ENCODE data around the gene CCDC170.

Gene CCDC170

GRCh38 chr6:151550618-151551017, 56.8 kb downstream of the CCDC170 start:
- H3K27ac ChIP-seq (ENCODE audit: low read length), result no peak overlapping the region

DNA sequence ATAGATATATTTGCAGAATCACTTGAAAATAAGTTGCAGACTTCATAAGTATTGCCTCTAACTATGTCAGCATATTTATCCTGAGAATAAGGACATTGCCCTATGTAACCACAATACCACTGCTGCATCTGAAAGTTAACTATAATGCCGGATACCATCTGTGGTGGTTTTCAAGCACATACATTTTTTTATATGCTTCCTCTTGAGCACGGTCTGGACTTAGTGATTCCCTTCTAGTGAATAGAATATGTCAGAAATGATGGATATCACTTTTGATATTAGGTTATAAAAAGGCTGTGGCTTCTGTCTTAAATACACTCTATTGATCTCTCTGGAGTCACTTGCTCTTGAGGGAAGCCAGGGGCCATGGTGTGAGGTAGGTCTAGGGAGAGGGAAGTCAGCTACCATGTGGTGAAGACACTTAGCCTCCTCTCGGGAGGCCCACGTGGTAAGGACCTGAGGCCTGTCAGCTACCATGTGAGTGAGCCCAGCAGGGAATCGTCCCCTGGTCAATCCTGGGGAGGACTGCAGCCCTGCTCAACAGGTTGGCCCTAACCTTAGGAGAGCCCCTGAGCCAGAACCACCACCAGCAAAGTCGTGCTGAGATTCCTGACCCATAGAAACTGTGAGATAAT, 57.5 kb downstream of the CCDC170 start:
- no peak overlapping the region for H3K27ac ChIP-seq (ENCODE audit: low read length)
- H3K4me3 ChIP-seq (ENCODE audit: low read length), result no peak overlapping the region
- H3K9me3 ChIP-seq (ENCODE audit: control insufficient read depth, low read depth, low read length), result no peaks in the 10 kb centered on the region
- H3K36me3 ChIP-seq (ENCODE audit: control insufficient read depth, low read depth, low read length), result no peaks in the 10 kb centered on the region
- H3K9ac ChIP-seq (ENCODE audit: low read length), result no peak overlapping the region
- H3K27me3 ChIP-seq (ENCODE audit: control insufficient read depth, insufficient read depth, low read length), result no peaks in the 10 kb centered on the region
- H3K4me1 ChIP-seq (ENCODE audit: control insufficient read depth, low read depth, low read length), result no peaks in the 10 kb centered on the region

More at GRCh38 chr6:151550618-151551017, 56.8 kb downstream of the CCDC170 start:
- no peaks in the 10 kb centered on the region for H3K4me1 ChIP-seq (ENCODE audit: control insufficient read depth, low read depth, low read length)
- no peaks in the 10 kb centered on the region for H3K9me3 ChIP-seq (ENCODE audit: control insufficient read depth, low read depth, low read length)
- no peaks in the 10 kb centered on the region for H3K27me3 ChIP-seq (ENCODE audit: control insufficient read depth, insufficient read depth, low read length)
- H3K4me3 ChIP-seq (ENCODE audit: low read length), result no peak overlapping the region
- H3K36me3 ChIP-seq (ENCODE audit: control insufficient read depth, low read depth, low read length), result no peaks in the 10 kb centered on the region
- H3K9ac ChIP-seq (ENCODE audit: low read length), result no peak overlapping the region

DNA sequence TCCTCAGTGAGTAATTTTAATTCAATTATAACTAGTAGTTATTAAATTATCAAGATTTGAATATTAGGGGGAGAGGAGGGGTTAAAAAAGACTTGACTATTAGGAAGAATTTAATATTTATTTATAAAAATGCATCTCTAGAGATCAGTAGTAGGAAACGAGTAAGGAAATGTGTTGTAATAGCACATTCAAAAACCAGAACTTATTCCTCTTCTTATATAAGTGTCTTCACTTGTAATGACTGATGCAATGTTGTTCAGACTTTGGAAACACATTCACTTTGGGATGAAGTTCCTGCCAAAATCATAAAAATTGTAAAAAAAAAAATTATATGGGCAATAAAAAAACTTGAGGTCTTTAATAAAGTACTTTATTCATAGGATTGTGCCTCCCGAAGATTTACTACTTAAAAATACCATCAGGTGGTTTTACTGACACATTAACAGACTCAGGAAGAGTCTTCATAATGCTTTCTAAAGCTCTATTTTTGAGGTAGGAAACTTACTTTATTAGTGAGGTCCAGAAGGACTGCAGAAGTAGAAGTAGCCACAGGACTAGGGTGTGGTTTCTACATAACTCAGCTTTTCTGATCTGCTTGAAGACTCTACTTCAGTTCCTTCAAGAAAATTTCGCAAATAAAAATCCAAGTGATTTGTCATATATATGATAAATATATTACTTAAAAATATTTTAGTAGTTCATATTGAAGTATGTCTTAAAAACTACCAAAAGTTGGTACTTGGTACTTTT, 59.8 kb downstream of the CCDC170 start:
- no peak overlapping the region for H3K9ac ChIP-seq (ENCODE audit: low read length)
- no peak overlapping the region for H3K4me3 ChIP-seq (ENCODE audit: low read length)
- no peaks in the 10 kb centered on the region for H3K9me3 ChIP-seq (ENCODE audit: control insufficient read depth, low read depth, low read length)
- H3K36me3 ChIP-seq (ENCODE audit: control insufficient read depth, low read depth, low read length), result no peaks in the 10 kb centered on the region
- H3K4me1 ChIP-seq (ENCODE audit: control insufficient read depth, low read depth, low read length), result no peaks in the 10 kb centered on the region
- no peak overlapping the region for H3K27ac ChIP-seq (ENCODE audit: low read length)
- no peaks in the 10 kb centered on the region for H3K27me3 ChIP-seq (ENCODE audit: control insufficient read depth, insufficient read depth, low read length)

DNA sequence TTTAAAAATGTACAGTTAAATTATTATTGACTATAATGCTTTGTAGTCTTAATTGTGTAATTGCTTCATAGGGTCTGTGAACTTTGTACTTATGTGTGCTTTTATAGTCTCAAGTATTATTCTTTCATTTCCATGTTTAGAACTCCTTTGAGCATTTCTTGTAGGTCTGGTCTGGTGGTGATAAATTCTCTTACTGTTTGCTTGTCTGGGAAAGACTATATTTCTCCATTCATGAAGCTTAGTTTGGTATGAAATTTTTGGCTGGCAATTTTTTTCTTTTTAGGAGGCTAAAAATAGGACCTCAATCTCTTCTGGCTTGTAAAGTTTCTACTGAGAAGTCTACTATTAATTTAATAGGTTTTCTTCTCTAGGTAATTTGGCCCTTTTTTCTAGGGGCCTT, 67.4 kb downstream of the CCDC170 start:
- H3K4me1 ChIP-seq (ENCODE audit: control insufficient read depth, low read depth, low read length), result no peaks in the 10 kb centered on the region
- no peak overlapping the region for H3K27ac ChIP-seq (ENCODE audit: low read length)
- H3K4me3 ChIP-seq (ENCODE audit: low read length), result no peak overlapping the region
- no peaks in the 10 kb centered on the region for H3K27me3 ChIP-seq (ENCODE audit: control insufficient read depth, insufficient read depth, low read length)
- no peaks in the 10 kb centered on the region for H3K36me3 ChIP-seq (ENCODE audit: control insufficient read depth, low read depth, low read length)
- H3K9ac ChIP-seq (ENCODE audit: low read length), result no peak overlapping the region
- peaks cover 3% of the 10 kb centered on the region for H3K9me3 ChIP-seq (ENCODE audit: control insufficient read depth, low read depth, low read length)

- Histone ChIP-seq H3K9me3 (ENCODE audit: control insufficient read depth, low read depth, low read length) (peaks cover 3% of the 10 kb centered on the region), H3K4me1 (ENCODE audit: control insufficient read depth, low read depth, low read length) (no peaks in the 10 kb centered on the region), H3K27me3 (ENCODE audit: control insufficient read depth, insufficient read depth, low read length) (no peaks in the 10 kb centered on the region), H3K4me3 (ENCODE audit: low read length) (no peak overlapping the region), H3K27ac (ENCODE audit: low read length) (no peak overlapping the region), H3K36me3 (ENCODE audit: control insufficient read depth, low read depth, low read length) (no peaks in the 10 kb centered on the region), H3K9ac (ENCODE audit: low read length) (no peak overlapping the region)
Observed at GRCh38 chr6:151564654-151565053, 70.8 kb downstream of the CCDC170 start.

DNA sequence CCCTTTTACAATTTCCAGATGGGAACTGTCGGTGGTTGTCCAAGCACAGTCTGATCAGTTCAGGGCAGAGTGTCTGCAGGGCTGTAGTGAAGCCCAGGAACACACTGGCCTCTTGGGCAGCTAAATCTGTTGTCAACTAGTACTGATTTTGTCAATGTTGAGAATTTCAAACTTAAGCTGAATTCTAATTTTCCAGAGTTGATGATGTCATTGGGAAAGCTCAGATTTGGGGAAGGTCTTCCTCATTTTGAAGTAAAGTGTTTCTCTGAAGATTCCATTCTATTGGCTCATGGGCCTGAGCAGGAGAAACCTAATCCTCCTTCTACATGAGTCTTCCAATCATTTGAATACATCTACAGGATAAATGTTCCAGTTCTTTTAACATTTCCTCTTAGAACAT, 72.1 kb downstream of the CCDC170 start:
- Histone ChIP-seq H3K9me3 (ENCODE audit: control insufficient read depth, low read depth, low read length) (peaks cover 3% of the 10 kb centered on the region), H3K4me3 (ENCODE audit: low read length) (no peak overlapping the region), H3K27ac (ENCODE audit: low read length) (no peak overlapping the region), H3K27me3 (ENCODE audit: control insufficient read depth, insufficient read depth, low read length) (no peaks in the 10 kb centered on the region), H3K36me3 (ENCODE audit: control insufficient read depth, low read depth, low read length) (no peaks in the 10 kb centered on the region), H3K9ac (ENCODE audit: low read length) (no peak overlapping the region), H3K4me1 (ENCODE audit: control insufficient read depth, low read depth, low read length) (no peaks in the 10 kb centered on the region)

- Histone ChIP-seq H3K9ac (ENCODE audit: low read length) (no peak overlapping the region), H3K36me3 (ENCODE audit: control insufficient read depth, low read depth, low read length) (no peaks in the 10 kb centered on the region), H3K4me3 (ENCODE audit: low read length) (no peak overlapping the region), H3K9me3 (ENCODE audit: control insufficient read depth, low read depth, low read length) (no peaks in the 10 kb centered on the region), H3K27ac (ENCODE audit: low read length) (no peak overlapping the region), H3K4me1 (ENCODE audit: control insufficient read depth, low read depth, low read length) (no peaks in the 10 kb centered on the region), H3K27me3 (ENCODE audit: control insufficient read depth, insufficient read depth, low read length) (no peaks in the 10 kb centered on the region)
Observed at GRCh38 chr6:151566557-151566956, 72.7 kb downstream of the CCDC170 start.

- no peak overlapping the region for H3K4me3 ChIP-seq (ENCODE audit: low read length)
- H3K4me1 ChIP-seq (ENCODE audit: control insufficient read depth, low read depth, low read length), result no peaks in the 10 kb centered on the region
- H3K36me3 ChIP-seq (ENCODE audit: control insufficient read depth, low read depth, low read length), result no peaks in the 10 kb centered on the region
- no peaks in the 10 kb centered on the region for H3K9me3 ChIP-seq (ENCODE audit: control insufficient read depth, low read depth, low read length)
- H3K27ac ChIP-seq (ENCODE audit: low read length), result no peak overlapping the region
- no peaks in the 10 kb centered on the region for H3K27me3 ChIP-seq (ENCODE audit: control insufficient read depth, insufficient read depth, low read length)
- no peak overlapping the region for H3K9ac ChIP-seq (ENCODE audit: low read length)
Observed at GRCh38 chr6:151576633-151577032, 82.8 kb downstream of the CCDC170 start.

- H3K9me3 ChIP-seq (ENCODE audit: control insufficient read depth, low read depth, low read length), result no peaks in the 10 kb centered on the region
- no peak overlapping the region for H3K27ac ChIP-seq (ENCODE audit: low read length)
- H3K9ac ChIP-seq (ENCODE audit: low read length), result no peak overlapping the region
- no peaks in the 10 kb centered on the region for H3K36me3 ChIP-seq (ENCODE audit: control insufficient read depth, low read depth, low read length)
- H3K4me3 ChIP-seq (ENCODE audit: low read length), result no peak overlapping the region
- H3K27me3 ChIP-seq (ENCODE audit: control insufficient read depth, insufficient read depth, low read length), result no peaks in the 10 kb centered on the region
- no peaks in the 10 kb centered on the region for H3K4me1 ChIP-seq (ENCODE audit: control insufficient read depth, low read depth, low read length)
Observed at GRCh38 chr6:151577257-151577656, 83.4 kb downstream of the CCDC170 start.

DNA sequence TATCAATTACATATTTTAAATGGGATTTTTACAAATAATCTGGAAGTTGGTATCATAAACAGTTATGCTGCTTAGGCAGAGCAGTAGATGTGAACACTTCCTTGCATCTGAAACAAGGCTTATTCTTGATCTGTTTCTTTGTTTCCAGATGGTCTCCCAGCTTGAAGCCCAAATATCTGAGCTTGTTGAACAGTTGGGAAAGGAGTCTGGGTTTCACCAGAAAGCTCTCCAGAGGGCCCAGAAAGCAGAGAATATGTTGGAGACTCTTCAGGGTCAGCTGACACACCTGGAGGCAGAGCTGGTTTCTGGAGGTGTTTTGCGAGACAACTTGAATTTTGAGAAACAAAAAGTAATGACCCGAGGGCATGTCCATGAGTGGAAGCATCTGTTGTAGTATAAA, 91.9 kb downstream of the CCDC170 start:
- Histone ChIP-seq H3K27me3 (ENCODE audit: control insufficient read depth, insufficient read depth, low read length) (no peaks in the 10 kb centered on the region), H3K4me1 (ENCODE audit: control insufficient read depth, low read depth, low read length) (peaks cover 9% of the 10 kb centered on the region), H3K4me3 (ENCODE audit: low read length) (no peak overlapping the region), H3K27ac (ENCODE audit: low read length) (no peak overlapping the region), H3K36me3 (ENCODE audit: control insufficient read depth, low read depth, low read length) (no peaks in the 10 kb centered on the region), H3K9me3 (ENCODE audit: control insufficient read depth, low read depth, low read length) (no peaks in the 10 kb centered on the region), H3K9ac (ENCODE audit: low read length) (no peak overlapping the region)

GRCh38 chr6:151589667-151590066, 95.8 kb downstream of the CCDC170 start:
- Histone ChIP-seq H3K27ac (ENCODE audit: low read length) (no peak overlapping the region), H3K9me3 (ENCODE audit: control insufficient read depth, low read depth, low read length) (no peaks in the 10 kb centered on the region), H3K4me3 (ENCODE audit: low read length) (no peak overlapping the region), H3K36me3 (ENCODE audit: control insufficient read depth, low read depth, low read length) (no peaks in the 10 kb centered on the region), H3K27me3 (ENCODE audit: control insufficient read depth, insufficient read depth, low read length) (no peaks in the 10 kb centered on the region), H3K4me1 (ENCODE audit: control insufficient read depth, low read depth, low read length) (peaks cover 6% of the 10 kb centered on the region), H3K9ac (ENCODE audit: low read length) (no peak overlapping the region)

DNA sequence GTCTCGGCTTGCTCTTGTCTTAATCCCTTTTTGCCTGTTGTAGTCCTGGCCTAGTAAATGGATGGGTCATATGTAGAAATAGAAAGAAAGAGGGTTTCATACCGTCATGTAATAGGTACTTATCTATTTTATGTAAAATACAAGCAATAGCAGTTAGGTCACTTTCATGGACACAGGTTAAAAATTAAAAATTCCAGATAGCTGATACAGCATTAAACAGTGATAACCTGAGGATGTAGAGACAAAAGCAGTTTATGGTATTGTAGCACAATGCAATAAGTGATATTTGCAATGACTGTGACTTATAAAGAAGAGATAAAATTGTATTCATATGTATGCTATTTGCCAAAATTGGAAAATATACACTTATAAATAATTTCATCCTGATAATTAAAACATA, 96.9 kb downstream of the CCDC170 start:
- H3K27me3 ChIP-seq (ENCODE audit: control insufficient read depth, insufficient read depth, low read length), result no peaks in the 10 kb centered on the region
- H3K9ac ChIP-seq (ENCODE audit: low read length), result no peak overlapping the region
- H3K27ac ChIP-seq (ENCODE audit: low read length), result no peak overlapping the region
- no peaks in the 10 kb centered on the region for H3K36me3 ChIP-seq (ENCODE audit: control insufficient read depth, low read depth, low read length)
- no peaks in the 10 kb centered on the region for H3K9me3 ChIP-seq (ENCODE audit: control insufficient read depth, low read depth, low read length)
- H3K4me1 ChIP-seq (ENCODE audit: control insufficient read depth, low read depth, low read length), result no peaks in the 10 kb centered on the region
- H3K4me3 ChIP-seq (ENCODE audit: low read length), result no peak overlapping the region
